Endothelial cell (in vitro differentiated cells): ENCODE measurements around the gene GRID2IP. TPM values are rescaled to one million over a fixed set of nuclear protein-coding genes. Genes with fewer than 3 reads are reported as not detected.

Source experiments
- DNase-seq: peaks from one replicate; pipeline ENCODE4 v3.0.0; 2021; ENCODE audit warnings: low spot score
- H3K27ac Mint-ChIP-seq: one replicate; pipeline ENCODE4 v1.8.0; 2021; ENCODE audit warnings: mixed read lengths, inconsistent platforms; ENCODE audit not compliant: unreplicated experiment
- H3K27me3 Mint-ChIP-seq: one replicate; pipeline ENCODE4 v1.8.0; 2021; ENCODE audit warnings: mild to moderate bottlenecking, moderate library complexity, mixed read lengths, inconsistent platforms; ENCODE audit not compliant: unreplicated experiment
- H3K36me3 Mint-ChIP-seq: one replicate; pipeline ENCODE4 v1.8.0; 2021; ENCODE audit warnings: mild to moderate bottlenecking, low read depth, mixed read lengths, inconsistent platforms; ENCODE audit not compliant: unreplicated experiment
- H3K4me1 Mint-ChIP-seq: one replicate; pipeline ENCODE4 v1.8.0; 2021; ENCODE audit warnings: mild to moderate bottlenecking, mixed read lengths, inconsistent platforms; ENCODE audit not compliant: unreplicated experiment
- H3K4me3 Mint-ChIP-seq: one replicate; pipeline ENCODE4 v1.8.0; 2021; ENCODE audit warnings: mild to moderate bottlenecking, mixed read lengths, inconsistent platforms; ENCODE audit not compliant: unreplicated experiment
- H3K9me3 Mint-ChIP-seq: one replicate; pipeline ENCODE4 v1.8.0; 2021; ENCODE audit warnings: mixed read lengths, inconsistent platforms; ENCODE audit not compliant: unreplicated experiment
- CTCF ChIP-seq: fragments of 200-600 bp; sonication (generic); IDR thresholded peaks from one replicate; pipeline ENCODE4 v1.5.0; 2021; ENCODE audit warnings: antibody characterized with exemption; ENCODE audit not compliant: unreplicated experiment
- total RNA-seq: library from RNA; stranded (reverse); fragmentation: NEBNext Ultra II Directional; extraction: Animal tissue kit (Norgen Biotek cat#: 25700); gene quantifications from one replicate; pipeline ENCODE4 v1.2.1, GENCODE V29; 2021; ENCODE audit not compliant: unreplicated experiment

The GRID2IP gene
- total RNA-seq, 1 donor from 2014 or later: 0.08 TPM

- H3K4me3 Mint-ChIP-seq: no peak overlapping the region
Observed at GRCh38 chr7:6533893-6534495, 17.3 kb downstream of the GRID2IP start.

GRCh38 chr7:6532516-6532915 lies 18.7 kb downstream of the GRID2IP start:
- Mint-ChIP-seq H3K36me3 (peaks cover 4% of the 10 kb centered on the region), H3K4me1 (no peaks in the 10 kb centered on the region), H3K9me3 (no peaks in the 10 kb centered on the region), H3K4me3 (no peak overlapping the region), H3K27me3 (peaks cover 15% of the 10 kb centered on the region), H3K27ac (no peak overlapping the region)
- no peak for TF ChIP-seq CTCF
- DNase-seq: no peak

More at GRCh38 chr7:6533893-6534495, 17.3 kb downstream of the GRID2IP start:
- H3K36me3 Mint-ChIP-seq: peaks cover 4% of the 10 kb centered on the region
- TF ChIP-seq CTCF: no peak
- H3K4me1 Mint-ChIP-seq: no peaks in the 10 kb centered on the region
- peaks cover 9% of the 10 kb centered on the region for H3K27me3 Mint-ChIP-seq
- no peak for DNase-seq
- no peak overlapping the region for H3K27ac Mint-ChIP-seq
- H3K9me3 Mint-ChIP-seq: no peaks in the 10 kb centered on the region

- Mint-ChIP-seq H3K27me3 (peaks cover 20% of the 10 kb centered on the region), H3K27ac (no peak overlapping the region), H3K4me1 (no peaks in the 10 kb centered on the region), H3K36me3 (peaks cover 4% of the 10 kb centered on the region), H3K9me3 (no peaks in the 10 kb centered on the region), H3K4me3 (peak overlapping the region; percentile 69)
- DNase-seq: no peak
- no peak for TF ChIP-seq CTCF
Observed at GRCh38 chr7:6531492-6532279, 19.6 kb downstream of the GRID2IP start.

GRCh38 chr7:6530626-6531491 lies 20.4 kb downstream of the GRID2IP start:
- H3K36me3 Mint-ChIP-seq: peaks cover 3% of the 10 kb centered on the region
- no peak for TF ChIP-seq CTCF
- peak overlapping the region; percentile 69 for H3K4me3 Mint-ChIP-seq
- DNase-seq: no peak
- H3K27me3 Mint-ChIP-seq: peaks cover 20% of the 10 kb centered on the region
- H3K9me3 Mint-ChIP-seq: no peaks in the 10 kb centered on the region
- H3K4me1 Mint-ChIP-seq: no peaks in the 10 kb centered on the region
- no peak overlapping the region for H3K27ac Mint-ChIP-seq
